HepG2 (cell line): ENCODE data around the gene PAFAH1B2. TPM values are rescaled to one million over a fixed set of nuclear protein-coding genes. Genes with fewer than 3 reads are reported as not detected.

Source experiments
- ATAC-seq: fragments of 200-7000 bp; cut with Tn5 transposase; 3 replicates; pipeline ENCODE4 v1.9.1; 2020; ENCODE audit warnings: mild to moderate bottlenecking, moderate library complexity
- BruUV-seq: library from RNA; stranded (reverse); fragments of 400-500 nt; replicated peaks from 2 replicates; lab custom pipeline; 2021; lab: Mats Ljungman, UMichigan
- CTCF ChIA-PET: fragments of 300-600 bp; formaldehyde crosslinking; extraction: SDS; loops from one replicate; lab custom pipeline; 2021; ENCODE audit warnings: low total read pairs, inconsistent platforms, low intra/inter-chr PET ratio; lab: Yijun Ruan, JAX
- POLR2A ChIA-PET: fragments of 350-600 bp; sonication (Branson Sonifier 250); formaldehyde crosslinking; loops from one replicate; lab custom pipeline; 2020; ENCODE audit warnings: antibody characterized with exemption, inconsistent platforms; lab: Yijun Ruan, JAX
- DNase-seq: peaks from one replicate; pipeline ENCODE4 v3.0.0-alpha.2; 2015; ENCODE audit warnings: low spot score
- FAIRE-seq: peaks from 3 replicates; lab custom pipeline; 2011; peaks lifted over from hg19 to GRCh38; lab: Jason Lieb, UNC
- H2AFZ ChIP-seq: one replicate; pipeline ENCODE4 v1.6.1; 2011; ENCODE audit warnings: low read length, inconsistent platforms
- H3K27ac ChIP-seq: fragments of 300-600 bp; 3 replicates; pipeline ENCODE4 v1.8.0; 2011; ENCODE audit warnings: mixed run types, mild to moderate bottlenecking, mixed read lengths, low read length, inconsistent platforms; ENCODE audit not compliant: insufficient read depth; ENCODE audit errors: extremely low read length
- H3K27me3 ChIP-seq, 2 experiments: fragments of 200-600 bp in 1 of 2; 2 replicates in 1 of 2; 3 replicates in 1 of 2; pipeline versions ENCODE4 v1.6.0 to v1.8.0; 2011; ENCODE audit warnings: low read length in 2 of 2, mild to moderate bottlenecking in 2 of 2, moderate library complexity in 2 of 2, inconsistent platforms in 1 of 2; ENCODE audit not compliant: insufficient read depth in 2 of 2, control insufficient read depth in 1 of 2
- H3K36me3 ChIP-seq, 2 experiments: fragments of 200-600 bp in 1 of 2; replicated peaks in 1 of 2; 2 replicates in 1 of 2; 3 replicates in 1 of 2; pipeline versions ENCODE4 v1.5.1 to v1.8.0; 2011; ENCODE audit warnings: low read length in 2 of 2, inconsistent platforms in 1 of 2; ENCODE audit not compliant: insufficient read depth in 2 of 2, control insufficient read depth in 1 of 2
- H3K4me1 ChIP-seq: 2 replicates; pipeline ENCODE4 v1.5.1; 2012; ENCODE audit warnings: low read length, inconsistent platforms; ENCODE audit not compliant: insufficient read depth
- H3K4me2 ChIP-seq: 2 replicates; pipeline ENCODE4 v1.6.0; 2011; ENCODE audit warnings: low read depth, low read length, inconsistent platforms
- H3K4me3 ChIP-seq, 3 experiments: fragments of 200-600 bp in 1 of 3; sonication (generic), shearing (Covaris generic) in 1 of 3; replicated peaks in 1 of 3; 2 replicates each; pipeline ENCODE4 v1.5.1; 2011 to 2016; ENCODE audit warnings: low read length in 3 of 3, inconsistent platforms in 2 of 3, low read depth in 2 of 3, mild to moderate bottlenecking in 2 of 3, control low read depth in 1 of 3, mixed read lengths in 1 of 3; ENCODE audit not compliant: insufficient read depth in 1 of 3
- H3K79me2 ChIP-seq: one replicate; pipeline ENCODE4 v1.6.1; 2011; ENCODE audit warnings: low read length, inconsistent platforms; ENCODE audit not compliant: insufficient read depth
- H3K9ac ChIP-seq: 2 replicates; pipeline ENCODE4 v1.6.0; 2011; ENCODE audit warnings: mild to moderate bottlenecking, low read depth, low read length, inconsistent platforms; ENCODE audit not compliant: insufficient read depth
- H3K9me3 ChIP-seq: 2 replicates; pipeline ENCODE4 v1.5.1; 2012; ENCODE audit warnings: mild to moderate bottlenecking, low read length
- H4K20me1 ChIP-seq: 2 replicates; pipeline ENCODE4 v1.6.0; 2011; ENCODE audit warnings: inconsistent platforms, mild to moderate bottlenecking, low read length, moderate library complexity; ENCODE audit not compliant: insufficient read depth
- ARID2 ChIP-seq: sonication (generic); formaldehyde crosslinking; IDR thresholded peaks from 2 replicates; pipeline ENCODE4 v1.8.1; 2022; ENCODE audit warnings: mild to moderate bottlenecking, missing genetic modification reagents, borderline replicate concordance
- FOSL2 ChIP-seq: sonication (generic); formaldehyde crosslinking; IDR thresholded peaks from 2 replicates; pipeline ENCODE4 v1.4.0; 2020; ENCODE audit warnings: missing genetic modification reagents
- GPN1 ChIP-seq: sonication (generic); formaldehyde crosslinking; IDR thresholded peaks from 2 replicates; pipeline ENCODE4 v1.5.1; 2020; ENCODE audit warnings: missing genetic modification reagents, borderline replicate concordance
- ZNF160 ChIP-seq: sonication (generic); formaldehyde crosslinking; IDR thresholded peaks from 2 replicates; pipeline ENCODE4 v1.8.0; 2022; ENCODE audit warnings: mild to moderate bottlenecking, inconsistent platforms, missing genetic modification reagents
- ZNF205 ChIP-seq: IDR thresholded peaks from 2 replicates; pipeline ENCODE4 v1.6.1; 2018; ENCODE audit warnings: missing biosample characterization, missing genetic modification reagents
- ZNF781 ChIP-seq: sonication (generic); formaldehyde crosslinking; IDR thresholded peaks from 2 replicates; pipeline ENCODE4 v1.5.1; 2020; ENCODE audit warnings: borderline replicate concordance, mild to moderate bottlenecking, missing genetic modification reagents; ENCODE audit errors: not compliant biosample characterization
- WGBS: methylation state at CpG from one replicate; pipeline ENCODE4 v1.1.6; 2017; ENCODE audit warnings: low lambda C conversion rate; 5-methylcytosine and 5-hydroxymethylcytosine counted together
- in situ Hi-C: cut with HindIII; loops from 2 replicates; pipeline ENCODE4 v1.10.0; 2017; ENCODE audit warnings: low pct_unique_long_range_greater_than_20kb; ENCODE audit not compliant: extremely low pct_ligation_motif_present
- intact Hi-C: fragments of 100-400 bp; cut with micrococcal nuclease; formaldehyde crosslinking; loops from one replicate; pipeline ENCODE4 v1.10.0; 2022; ENCODE audit not compliant: unreplicated experiment
- polyA plus RNA-seq, 8 experiments: library from polyadenylated mRNA; depleted of rRNA in 3 of 8; stranded (reverse) in 7 of 8; unstranded in 1 of 8; fragments of >200 nt; fragmentation: Illumina TruSeq in 4 of 8; extraction: Trizol in 4 of 8; gene quantifications; 2 replicates each; pipeline versions ENCODE4 v1.2.1 to v1.2.3, GENCODE V29; 2011 to 2016; ENCODE audit warnings: low read depth in 4 of 8, missing spikeins in 1 of 8, mixed read lengths in 1 of 8; ENCODE audit not compliant: insufficient read depth in 1 of 8
- total RNA-seq, 5 experiments: library from RNA; depleted of rRNA; stranded (reverse); fragments of >200 nt; fragmentation: Illumina TruSeq; extraction: Trizol; gene quantifications; 2 replicates each; pipeline ENCODE4 v1.2.3, GENCODE V29; 2016; ENCODE audit warnings: low read depth in 1 of 5
- TF ChIP-seq, protein P1 (sequence below): sonication (generic); formaldehyde crosslinking; IDR thresholded peaks from 2 replicates; pipeline ENCODE4 v1.4.0; 2020; ENCODE audit warnings: mild to moderate bottlenecking, missing genetic modification reagents

The PAFAH1B2 gene
- total and polyA plus RNA-seq, 2 of the 13 experiments (the other 11 are each of a cell fraction or from before 2014, with no cell fraction given) = 28.8 to 104 TPM

DNA sequence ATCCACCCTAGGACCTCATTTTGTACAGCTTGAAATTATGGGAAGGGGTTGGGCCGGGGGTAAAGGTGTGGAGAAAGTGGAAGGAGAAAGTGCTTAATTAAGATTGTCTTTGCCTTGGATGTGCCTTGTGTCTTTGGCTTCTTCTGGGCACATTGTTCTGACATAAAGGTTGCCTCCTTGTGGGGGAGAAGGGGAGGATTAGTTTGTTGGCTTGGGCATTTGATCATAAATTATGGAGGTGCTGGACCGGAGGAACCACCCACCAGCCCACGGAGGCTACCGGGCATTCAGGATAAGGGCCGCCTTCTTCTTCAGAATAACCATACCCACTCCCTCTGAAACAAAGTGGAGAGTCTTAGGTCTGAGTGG, 1.3 kb downstream of the PAFAH1B2 start:
- TF ChIP-seq ARID2 (CRISPR knock-in tag) = 0 out of 2 replicates have a peak, but pooled peaks have one; percentile 3
- TF ChIP-seq ZNF160 (CRISPR knock-in tag) = no peak
- DNase-seq = peak; percentile 16
- BruUV-seq = TSS peak; percentile 69
- CTCF ChIA-PET = no interaction called here
- Histone ChIP-seq H4K20me1 (peaks cover 49% of the 10 kb centered on the region), H3K9me3 (no peaks in the 10 kb centered on the region), H3K4me1 (peaks cover 23% of the 10 kb centered on the region), H3K4me3 (peak overlapping the region; percentile 86 to 97 (median 94)), H3K4me2 (peak overlapping the region; percentile 88), H3K36me3 (peaks cover 5 to 21% of the 10 kb centered on the region in 2 experiments), H2AFZ (no peak overlapping the region), H3K9ac (peak overlapping the region; percentile 76), H3K27ac (peak overlapping the region; percentile 62), H3K79me2 (peaks cover 57% of the 10 kb centered on the region), H3K27me3 (no peaks in the 10 kb centered on the region; a peak in 1 of 5 replicates)
- intact Hi-C loops (no loop called here), in situ Hi-C loops (no loop called here)
- 6% methylated on average over 2 of the region's 5 CpGs for WGBS
- no peak for FAIRE-seq
- no peak for ATAC-seq
- POLR2A ChIA-PET = interaction anchor here (0.9 to 4.4 kb wide), 8 partner anchors 12 to 319 kb away, joined by 3 to 41 read pairs (median 8); partner anchors contain the start of genes APOA1, CEP164, PCSK7 and RNF214

DNA sequence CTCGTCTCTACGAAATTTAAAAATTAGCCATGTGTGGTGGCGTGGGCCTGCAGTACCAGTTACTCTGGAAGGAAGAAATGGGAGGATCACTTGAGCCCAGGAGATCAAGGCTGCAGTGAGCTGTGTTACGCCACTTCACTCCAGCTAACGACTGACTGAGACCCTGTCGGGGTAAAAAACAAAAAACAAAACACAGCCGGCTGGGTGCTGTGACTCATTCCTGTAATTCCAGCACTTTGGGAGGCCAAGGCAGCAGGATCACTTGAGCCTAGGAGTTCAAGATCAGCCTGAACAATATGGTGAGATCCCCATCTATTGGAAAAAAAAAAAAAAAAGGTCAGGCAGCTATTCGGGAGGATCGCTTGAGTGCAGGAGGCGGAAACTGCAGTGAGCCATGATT, 2.4 kb downstream of the PAFAH1B2 start:
- DNase-seq = no peak
- Histone ChIP-seq H3K27me3 (no peaks in the 10 kb centered on the region; a peak in 1 of 5 replicates), H3K4me2 (peak overlapping the region; percentile 88), H3K9ac (no peak overlapping the region), H3K27ac (no peak overlapping the region), H3K9me3 (no peaks in the 10 kb centered on the region)
- 78% methylated on average over 10 of the region's 10 CpGs for whole genome bisulfite sequencing
- POLR2A ChIA-PET = interaction anchor here (0.6 to 4.4 kb wide), 2 partner anchors 214 to 311 kb away, joined by 6 to 33 read pairs; partner anchors contain the start of gene APOA1
- in situ Hi-C loops (no loop called here), intact Hi-C loops (no loop called here)
- no peak for FAIRE-seq
- ATAC-seq = no peak
- TF ChIP-seq GPN1 (CRISPR knock-in tag) = no peak
- TF ChIP-seq, protein P1, sequence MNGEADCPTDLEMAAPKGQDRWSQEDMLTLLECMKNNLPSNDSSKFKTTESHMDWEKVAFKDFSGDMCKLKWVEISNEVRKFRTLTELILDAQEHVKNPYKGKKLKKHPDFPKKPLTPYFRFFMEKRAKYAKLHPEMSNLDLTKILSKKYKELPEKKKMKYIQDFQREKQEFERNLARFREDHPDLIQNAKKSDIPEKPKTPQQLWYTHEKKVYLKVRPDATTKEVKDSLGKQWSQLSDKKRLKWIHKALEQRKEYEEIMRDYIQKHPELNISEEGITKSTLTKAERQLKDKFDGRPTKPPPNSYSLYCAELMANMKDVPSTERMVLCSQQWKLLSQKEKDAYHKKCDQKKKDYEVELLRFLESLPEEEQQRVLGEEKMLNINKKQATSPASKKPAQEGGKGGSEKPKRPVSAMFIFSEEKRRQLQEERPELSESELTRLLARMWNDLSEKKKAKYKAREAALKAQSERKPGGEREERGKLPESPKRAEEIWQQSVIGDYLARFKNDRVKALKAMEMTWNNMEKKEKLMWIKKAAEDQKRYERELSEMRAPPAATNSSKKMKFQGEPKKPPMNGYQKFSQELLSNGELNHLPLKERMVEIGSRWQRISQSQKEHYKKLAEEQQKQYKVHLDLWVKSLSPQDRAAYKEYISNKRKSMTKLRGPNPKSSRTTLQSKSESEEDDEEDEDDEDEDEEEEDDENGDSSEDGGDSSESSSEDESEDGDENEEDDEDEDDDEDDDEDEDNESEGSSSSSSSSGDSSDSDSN (CRISPR knock-in tag) = no peak
- no peak for TF ChIP-seq ZNF781
- TF ChIP-seq ZNF205 (CRISPR knock-in tag) = no peak
- peak; percentile 31; the same call in 1 of the 2 replicates for TF ChIP-seq FOSL2 (CRISPR knock-in tag)
- TF ChIP-seq, all 625 proteins: peak for 1
- H3K36me3 ChIP-seq = peaks cover 5 to 21% of the 10 kb centered on the region in 2 experiments
- H3K4me3 ChIP-seq = 0 out of 6 replicates have a peak overlapping the region, but pooled peaks of 1 of the 3 experiments have one; percentile 4
- peaks cover 53% of the 10 kb centered on the region for H4K20me1 ChIP-seq
- CTCF ChIA-PET = no interaction called here
- no TSS peak for BruUV-seq
- H3K4me1 ChIP-seq = peaks cover 23% of the 10 kb centered on the region
- no peak overlapping the region for H2AFZ ChIP-seq
- peaks cover 65% of the 10 kb centered on the region for H3K79me2 ChIP-seq
